Renal cortex interstitium (tissue), 11 donors: ENCODE results near the gene TNFAIP8L1. TPM values are rescaled to one million over a fixed set of nuclear protein-coding genes. Genes with fewer than 3 reads are reported as not detected.

Experiments
- DNase-seq, 11 donors: peaks; one replicate each; pipeline ENCODE4 v3.0.0-alpha.2; 2013; ENCODE audit warnings: low read depth in 9 of 11, low spot score in 4 of 11; ENCODE audit errors: extremely low read depth in 1 of 11
- polyA plus RNA-seq, 3 donors: library from polyadenylated mRNA; unstranded; fragments of 120-200 nt; gene quantifications; one replicate each; pipeline ENCODE4 v1.2.1, GENCODE V29; 2013; ENCODE audit not compliant: insufficient read length in 3 of 3

TNFAIP8L1 gene
- polyA plus RNA-seq, 3 donors: 13.2 to 13.9 (median 13.5) TPM

GRCh38 chr19:4691373-4691772 is 52.1 kb downstream of the TNFAIP8L1 start:
- no peak for DNase-seq

- no peak for DNase-seq
Observed at GRCh38 chr19:4692251-4693077, 53.1 kb downstream of the TNFAIP8L1 start.

GRCh38 chr19:4693078-4693350 is 53.7 kb downstream of the TNFAIP8L1 start:
- DNase-seq: no peak

- DNase-seq: no peak
Observed at GRCh38 chr19:4693471-4694121, 54.3 kb downstream of the TNFAIP8L1 start.

GRCh38 chr19:4694211-4694987 is 55.1 kb downstream of the TNFAIP8L1 start:
- DNase-seq: no peak

GRCh38 chr19:4695224-4695731 is 56.0 kb downstream of the TNFAIP8L1 start:
- DNase-seq: no peak

GRCh38 chr19:4697304-4697703 is 58.0 kb downstream of the TNFAIP8L1 start:
- DNase-seq: no peak

GRCh38 chr19:4699826-4700692 is 60.7 kb downstream of the TNFAIP8L1 start:
- DNase-seq: no peak

GRCh38 chr19:4700693-4700970 is 61.3 kb downstream of the TNFAIP8L1 start:
- DNase-seq: no peak

GRCh38 chr19:4701557-4701956 is 62.2 kb downstream of the TNFAIP8L1 start:
- DNase-seq: no peak

GRCh38 chr19:4702764-4703163 is 63.4 kb downstream of the TNFAIP8L1 start:
- DNase-seq: no peak

GRCh38 chr19:4703671-4704316 is 64.5 kb downstream of the TNFAIP8L1 start:
- no peak for DNase-seq

- no peak for DNase-seq
Observed at GRCh38 chr19:4704317-4704673, 65.0 kb downstream of the TNFAIP8L1 start.

Other genes starting within 250 kb of the TNFAIP8L1 start
- 10 to 100 TPM; 54.5 to 80.5 (median 73.3) TPM for gene SH3GL1, start 239.0 kb upstream of the TNFAIP8L1 start, polyA plus RNA-seq
- gene CHAF1A, start 236.9 kb upstream of the TNFAIP8L1 start, polyA plus RNA-seq: 10 to 100 TPM; 20.5 to 27.9 (median 24.2) TPM
- 100 to 1,000 TPM in 1 of 3 donors, 10 to 100 TPM in 2; 84.9 to 107 (median 99.6) TPM for gene UBXN6, start 181.7 kb upstream of the TNFAIP8L1 start, polyA plus RNA-seq
- gene HDGFL2, start 167.2 kb upstream of the TNFAIP8L1 start, polyA plus RNA-seq: 10 to 100 TPM; 54.9 to 90.9 (median 85.5) TPM
- 1 to 10 TPM in 2 of 3 donors, under 1 TPM in 1; 0.70 to 1.5 (median 1.5) TPM for gene PLIN4, start 121.0 kb upstream of the TNFAIP8L1 start, polyA plus RNA-seq
- gene PLIN5, start 104.3 kb upstream of the TNFAIP8L1 start, polyA plus RNA-seq: 1 to 10 TPM; 2.1 to 8.2 (median 3.9) TPM
- gene LRG1, start 99.5 kb upstream of the TNFAIP8L1 start, polyA plus RNA-seq: under 1 TPM; 0.64 to 0.75 (median 0.65) TPM
- 1 to 10 TPM; 1.6 to 3.7 (median 3.2) TPM for gene SEMA6B, start 79.8 kb upstream of the TNFAIP8L1 start, polyA plus RNA-seq
- 10 to 100 TPM; 71.5 to 94.2 (median 83.5) TPM for gene MYDGF, start 30.8 kb downstream of the TNFAIP8L1 start, polyA plus RNA-seq
- 10 to 100 TPM; 21.8 to 27.1 (median 24.1) TPM for gene DPP9, start 84.3 kb downstream of the TNFAIP8L1 start, polyA plus RNA-seq
- 1 to 10 TPM; 2.0 to 2.1 (median 2.0) TPM for gene FEM1A, start 152.2 kb downstream of the TNFAIP8L1 start, polyA plus RNA-seq
- gene TICAM1, start 192.2 kb downstream of the TNFAIP8L1 start, polyA plus RNA-seq: 1 to 10 TPM; 4.7 to 8.4 (median 6.6) TPM
- gene PLIN3, start 228.2 kb downstream of the TNFAIP8L1 start, polyA plus RNA-seq: 10 to 100 TPM; 41.0 to 56.2 (median 50.9) TPM